Aorta (tissue), 5 donors: Measurements from ENCODE around the gene CKAP4. TPM values are rescaled to one million over a fixed set of nuclear protein-coding genes. Genes with fewer than 3 reads are reported as not detected.

Experiments used
- ATAC-seq: fragments of 200-7000 bp; cut with Tn5 transposase; one replicate; pipeline ENCODE4 v1.9.1; 2022; ENCODE audit warnings: moderate library complexity; ENCODE audit not compliant: low FRiP score
- DNase-seq, 2 donors: peaks; one replicate each; pipeline ENCODE4 v3.0.0-alpha.2; 2020
- H3K27ac ChIP-seq, 2 donors: one replicate each; pipeline ENCODE4 v1.5.1; 2013; ENCODE audit warnings: low read length in 2 of 2, mild to moderate bottlenecking in 2 of 2, moderate library complexity in 2 of 2, control low read depth in 1 of 2, inconsistent platforms in 1 of 2, low read depth in 1 of 2
- H3K27me3 ChIP-seq, 2 donors: one replicate each; pipeline ENCODE4 v1.6.1; 2013; ENCODE audit warnings: control low read depth in 1 of 2, low read length in 1 of 2, mild to moderate bottlenecking in 1 of 2, moderate library complexity in 1 of 2; ENCODE audit not compliant: insufficient read depth in 2 of 2, control insufficient read depth in 1 of 2
- H3K36me3 ChIP-seq, 2 donors: one replicate each; pipeline ENCODE4 v1.6.1; 2013; ENCODE audit warnings: control low read depth in 1 of 2, low read length in 1 of 2, mild to moderate bottlenecking in 1 of 2; ENCODE audit not compliant: insufficient read depth in 2 of 2, control insufficient read depth in 1 of 2
- H3K4me1 ChIP-seq, 2 donors: one replicate each; pipeline ENCODE4 v1.6.1; 2013; ENCODE audit warnings: low read length in 2 of 2, control low read depth in 1 of 2, mild to moderate bottlenecking in 1 of 2, moderate library complexity in 1 of 2; ENCODE audit not compliant: insufficient read depth in 2 of 2, control insufficient read depth in 1 of 2
- H3K4me3 ChIP-seq, 2 donors: one replicate each; pipeline ENCODE4 v1.5.1; 2013; ENCODE audit warnings: low read length in 2 of 2, control low read depth in 1 of 2, mild to moderate bottlenecking in 1 of 2
- H3K9me3 ChIP-seq: one replicate; pipeline ENCODE4 v1.6.1; 2013; ENCODE audit warnings: mild to moderate bottlenecking, low read length; ENCODE audit not compliant: control insufficient read depth
- WGBS, 2 donors: extraction: QIAGEN DNeasy Blood & Tissue Kit; methylation state at CpG; one replicate each; pipeline ENCODE4 v1.1.7; 2013; 5-methylcytosine and 5-hydroxymethylcytosine counted together
- intact Hi-C, 2 donors: fragments of 100-400 bp; cut with DNase I; formaldehyde crosslinking; loops; one replicate each; pipeline versions ENCODE4 v1.14.2 to v1.15.0; 2022
- polyA plus RNA-seq, 2 donors: library from polyadenylated mRNA; stranded (reverse); fragments of 200-250 nt; gene quantifications; one replicate each; pipeline ENCODE4 v1.2.3, GENCODE V29; 2013
- total RNA-seq, 2 donors: library from RNA; stranded (reverse); fragmentation: NEBNext Ultra II Directional; extraction: Animal tissue kit (Norgen Biotek cat#: 25700); gene quantifications; one replicate each; pipeline ENCODE4 v1.2.1, GENCODE V29; 2021
- donor health status: healthy with polysubstance abuse.
- donor health status: Bipolar disorder and iron deficiency.
- donor health status: DM: no; HTN: no; CAD: no.
- donor health status: DM: no; HTN: no; CAD: no.
- donor health status: DM: yes; HTN: yes; CAD: no.

The CKAP4 gene
- total and polyA plus RNA-seq, 4 donors = 17.2 to 69.6 (median 43.2) TPM

DNA sequence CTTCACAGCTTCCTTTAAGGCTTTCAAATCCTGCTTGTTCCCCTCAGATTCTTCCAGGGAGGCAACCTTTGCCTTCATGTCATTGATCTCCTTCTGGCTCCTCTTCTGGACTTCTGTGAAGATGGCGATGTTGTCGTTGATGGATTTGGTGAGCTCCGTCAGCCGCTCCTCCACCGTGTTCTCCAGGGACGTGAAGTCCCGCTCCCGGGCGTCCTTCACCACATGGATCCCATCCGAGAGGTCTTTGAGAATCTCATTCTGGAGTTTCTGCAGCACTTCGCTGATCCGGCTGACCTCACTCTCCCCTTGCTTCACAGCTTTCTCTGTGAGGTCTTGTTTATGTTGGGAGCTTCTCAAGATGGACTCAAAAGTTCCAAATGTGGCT, 7.9 kb downstream of the CKAP4 start:
- ATAC-seq = no peak
- no peak for DNase-seq
- H3K9me3 ChIP-seq = no peaks in the 10 kb centered on the region
- H3K27me3 ChIP-seq = no peaks in the 10 kb centered on the region
- intact Hi-C loops = no loop called here
- H3K4me1 ChIP-seq = peaks cover 0 to 2% of the 10 kb centered on the region in 2 donors
- H3K36me3 ChIP-seq = peaks cover 0 to 5% of the 10 kb centered on the region in 2 donors
- WGBS, 2 donors = 90 to 91% methylated on average over 12 of the region's 12 CpGs
- H3K27ac ChIP-seq = no peak overlapping the region
- no peak overlapping the region for H3K4me3 ChIP-seq

DNA sequence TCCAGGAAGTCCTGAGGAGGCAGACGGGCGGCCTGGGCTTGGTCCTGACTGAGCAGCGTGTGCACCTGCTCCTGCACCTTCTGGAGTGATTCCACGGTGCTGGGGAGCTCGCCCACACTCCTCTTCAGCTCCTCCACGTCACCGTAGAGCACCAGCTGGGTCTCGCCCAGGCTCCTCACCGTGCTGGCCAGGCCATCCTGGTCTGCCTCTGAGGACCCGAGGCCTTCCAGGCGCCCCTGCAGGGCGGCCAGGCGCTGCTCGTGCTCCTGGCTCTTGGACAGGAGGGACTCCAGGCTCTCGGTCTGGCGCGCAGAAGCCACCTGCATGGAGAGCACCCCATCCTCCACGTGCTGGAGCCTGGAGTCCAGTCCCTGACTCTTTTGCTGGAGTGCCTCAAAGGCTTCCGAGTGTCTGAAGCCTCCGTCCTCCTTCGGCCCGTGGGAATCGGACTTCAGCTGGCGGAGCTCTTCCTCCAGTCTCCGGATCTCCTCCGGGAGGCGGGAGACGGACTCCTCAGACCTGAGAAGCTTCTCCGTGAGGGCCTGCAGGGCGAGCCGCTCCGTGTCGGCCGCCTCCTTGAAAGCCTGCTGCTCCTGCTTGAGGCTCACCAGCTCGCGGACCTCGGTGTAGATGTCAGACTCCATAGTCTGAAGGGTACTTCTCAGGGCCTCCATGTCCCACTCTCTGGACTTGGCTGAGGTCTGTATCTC, 8.4 kb downstream of the CKAP4 start:
- Histone ChIP-seq H3K27me3 (no peaks in the 10 kb centered on the region), H3K4me3 (no peak overlapping the region), H3K4me1 (no peaks in the 10 kb centered on the region), H3K27ac (no peak overlapping the region), H3K36me3 (peaks cover 0 to 5% of the 10 kb centered on the region in 2 donors), H3K9me3 (no peaks in the 10 kb centered on the region)
- ATAC-seq = peak; percentile 45
- WGBS, 2 donors = 90 to 91% methylated on average over 37 of the region's 37 CpGs
- DNase-seq = no peak
- intact Hi-C loops = no loop called here

- Histone ChIP-seq H3K27me3 (no peaks in the 10 kb centered on the region), H3K4me3 (no peak overlapping the region), H3K9me3 (no peaks in the 10 kb centered on the region), H3K4me1 (no peaks in the 10 kb centered on the region), H3K27ac (no peak overlapping the region), H3K36me3 (peaks cover 0 to 5% of the 10 kb centered on the region in 2 donors)
- intact Hi-C loops = no loop called here
- DNase-seq (no peak), ATAC-seq (no peak)
- WGBS, 2 donors = 72 to 79% methylated on average over 11 of the region's 11 CpGs
These were observed 9.7 kb downstream of the CKAP4 start for GRCh38 chr12:106238146-106238545.

DNA sequence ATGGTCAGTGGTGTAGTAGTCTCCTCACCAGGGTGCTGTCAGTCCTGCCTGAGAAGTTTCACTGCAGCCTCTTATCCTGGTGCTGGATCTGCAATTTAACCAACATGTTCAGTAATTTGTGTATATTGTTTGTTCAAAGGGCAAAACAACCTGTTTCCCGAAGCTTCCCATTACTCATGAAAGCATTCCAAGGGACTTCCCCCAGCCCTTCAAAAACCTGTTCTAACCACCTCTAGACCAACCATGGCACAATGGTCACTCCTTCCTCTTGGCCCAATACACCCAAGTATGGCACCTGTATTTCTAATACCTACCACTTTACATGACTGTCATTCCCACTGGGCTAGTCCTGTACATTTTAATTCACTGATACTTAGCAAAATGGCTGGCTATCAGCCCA, 12.1 kb downstream of the CKAP4 start:
- no peaks in the 10 kb centered on the region for H3K9me3 ChIP-seq
- WGBS, 2 donors = 87 to 93% methylated on average over 1 of the region's 1 CpG
- H3K4me1 ChIP-seq = no peaks in the 10 kb centered on the region
- H3K27ac ChIP-seq = no peak overlapping the region
- H3K27me3 ChIP-seq = no peaks in the 10 kb centered on the region
- intact Hi-C loops = no loop called here
- H3K4me3 ChIP-seq = no peak overlapping the region
- no peak for DNase-seq
- ATAC-seq = no peak
- H3K36me3 ChIP-seq = peaks cover 0 to 4% of the 10 kb centered on the region in 2 donors

GRCh38 chr12:106234449-106234848, 13.4 kb downstream of the CKAP4 start:
- Histone ChIP-seq H3K27ac (no peak overlapping the region), H3K36me3 (no peaks in the 10 kb centered on the region), H3K27me3 (no peaks in the 10 kb centered on the region), H3K4me3 (no peak overlapping the region), H3K9me3 (no peaks in the 10 kb centered on the region), H3K4me1 (no peaks in the 10 kb centered on the region)
- intact Hi-C loops = no loop called here
- DNase-seq = no peak
- ATAC-seq = no peak
- 61 to 70% methylated on average over 3 of the region's 3 CpGs for WGBS, 2 donors

- Histone ChIP-seq H3K36me3 (no peaks in the 10 kb centered on the region), H3K27ac (no peak overlapping the region), H3K4me1 (no peaks in the 10 kb centered on the region), H3K27me3 (no peaks in the 10 kb centered on the region), H3K4me3 (no peak overlapping the region), H3K9me3 (no peaks in the 10 kb centered on the region)
- no peak for ATAC-seq
- intact Hi-C loops = no loop called here
- no peak for DNase-seq
- 94 to 95% methylated on average over 18 to 26 of the region's 26 CpGs for WGBS, 2 donors
These were observed 14.8 kb downstream of the CKAP4 start for GRCh38 chr12:106233011-106233410.

- H3K27me3 ChIP-seq = no peaks in the 10 kb centered on the region
- no peaks in the 10 kb centered on the region for H3K36me3 ChIP-seq
- DNase-seq (no peak), ATAC-seq (no peak)
- no peak overlapping the region for H3K27ac ChIP-seq
- intact Hi-C loops = loop anchor here (5.0 to 10.0 kb wide), 2 partner anchors 113 to 126 kb away; partner anchors contain the start of gene POLR3B (in 1 of the 2)
- H3K4me1 ChIP-seq = no peaks in the 10 kb centered on the region
- H3K4me3 ChIP-seq = no peak overlapping the region
- WGBS, 2 donors = 75 to 84% methylated on average over 12 of the region's 12 CpGs
- H3K9me3 ChIP-seq = no peaks in the 10 kb centered on the region
These were observed 18.7 kb downstream of the CKAP4 start for GRCh38 chr12:106229036-106229591.

GRCh38 chr12:106228320-106228710, 19.5 kb downstream of the CKAP4 start:
- intact Hi-C loops = loop anchor here (5.0 to 10.0 kb wide), 2 partner anchors 114 to 126 kb away; partner anchors contain the start of gene POLR3B (in 1 of the 2)
- Histone ChIP-seq H3K27ac (no peak overlapping the region), H3K4me3 (no peak overlapping the region), H3K36me3 (no peaks in the 10 kb centered on the region), H3K4me1 (peaks cover 0 to 4% of the 10 kb centered on the region in 2 donors), H3K27me3 (no peaks in the 10 kb centered on the region), H3K9me3 (no peaks in the 10 kb centered on the region)
- no peak for DNase-seq
- ATAC-seq = no peak
- WGBS, 2 donors = 91 to 94% methylated on average over 7 of the region's 7 CpGs
